ENCODE data around the gene USP54. TPM values are rescaled to one million over a fixed set of nuclear protein-coding genes. Genes with fewer than 3 reads are reported as not detected.

The USP54 gene
- total RNA-seq, 2 experiments from 2014 or later = 15.2 to 16.4 TPM

DNA sequence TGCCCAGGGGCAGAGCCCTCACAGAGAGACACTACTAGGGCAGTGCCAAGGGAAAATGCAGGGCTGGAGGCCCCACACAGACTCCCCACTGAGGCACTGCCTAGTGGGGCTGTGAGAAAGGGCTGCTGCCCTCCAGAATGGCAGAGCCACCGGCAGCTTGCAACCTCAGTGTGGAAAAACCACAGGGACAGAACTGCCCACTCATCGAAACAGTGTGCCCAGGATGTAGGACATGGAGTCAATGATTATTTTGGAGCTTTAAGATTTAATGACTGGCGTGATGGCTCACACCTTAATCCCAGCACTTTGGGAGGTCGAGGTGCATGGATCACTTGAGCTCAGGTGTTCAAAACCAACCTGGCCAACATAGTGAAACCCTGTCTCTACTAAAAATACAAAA is 130.2 kb downstream of the USP54 start:
- H3K36me3 ChIP-seq (ENCODE audit: insufficient read depth, low read length) = peaks cover 64% of the 10 kb centered on the region
- CTCF ChIA-PET (ENCODE audit: unreplicated experiment) = no interaction called here
- POLR2A ChIA-PET = interaction anchor here (1.1 to 1.2 kb wide), 2 partner anchors 41 to 184 kb away, joined by 3 to 5 read pairs; no protein-coding TSS in a partner anchor
- no peaks in the 10 kb centered on the region for H3K9me2 ChIP-seq (ENCODE audit: insufficient read depth, low read length)
- TF ChIP-seq, protein P1, sequence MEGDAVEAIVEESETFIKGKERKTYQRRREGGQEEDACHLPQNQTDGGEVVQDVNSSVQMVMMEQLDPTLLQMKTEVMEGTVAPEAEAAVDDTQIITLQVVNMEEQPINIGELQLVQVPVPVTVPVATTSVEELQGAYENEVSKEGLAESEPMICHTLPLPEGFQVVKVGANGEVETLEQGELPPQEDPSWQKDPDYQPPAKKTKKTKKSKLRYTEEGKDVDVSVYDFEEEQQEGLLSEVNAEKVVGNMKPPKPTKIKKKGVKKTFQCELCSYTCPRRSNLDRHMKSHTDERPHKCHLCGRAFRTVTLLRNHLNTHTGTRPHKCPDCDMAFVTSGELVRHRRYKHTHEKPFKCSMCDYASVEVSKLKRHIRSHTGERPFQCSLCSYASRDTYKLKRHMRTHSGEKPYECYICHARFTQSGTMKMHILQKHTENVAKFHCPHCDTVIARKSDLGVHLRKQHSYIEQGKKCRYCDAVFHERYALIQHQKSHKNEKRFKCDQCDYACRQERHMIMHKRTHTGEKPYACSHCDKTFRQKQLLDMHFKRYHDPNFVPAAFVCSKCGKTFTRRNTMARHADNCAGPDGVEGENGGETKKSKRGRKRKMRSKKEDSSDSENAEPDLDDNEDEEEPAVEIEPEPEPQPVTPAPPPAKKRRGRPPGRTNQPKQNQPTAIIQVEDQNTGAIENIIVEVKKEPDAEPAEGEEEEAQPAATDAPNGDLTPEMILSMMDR (conservative IDR thresholded peaks at IDR 0.05; ENCODE audit: low read length) = no peak
- no peak for TF ChIP-seq EZH2phosphoT487 (IDR thresholded peaks at IDR 0.05; ENCODE audit: borderline replicate concordance, low read depth, low read length)
- intact Hi-C loops (cut with micrococcal nuclease; ENCODE audit: unreplicated experiment) = no loop called here
- no peaks in the 10 kb centered on the region for H3K4me1 ChIP-seq (ENCODE audit: insufficient read depth, low read length, poor library complexity, severe bottlenecking)
- H3K79me2 ChIP-seq (ENCODE audit: insufficient read depth, low read depth, low read length) = no peaks in the 10 kb centered on the region
- no peak overlapping the region for H3K4me2 ChIP-seq (ENCODE audit: low read length)
- no peak overlapping the region for H3K27ac ChIP-seq (ENCODE audit: low read depth, low read length, poor library complexity, severe bottlenecking)
- H2AFZ ChIP-seq (ENCODE audit: low read length) = no peak overlapping the region
- H4K20me1 ChIP-seq (ENCODE audit: insufficient read depth, low read length) = no peaks in the 10 kb centered on the region
- no peak overlapping the region for H3K4me3 ChIP-seq (ENCODE audit: low read depth, low read length, poor library complexity, severe bottlenecking)
- no TSS peak for BruUV-seq (replicated peaks)
- no peaks in the 10 kb centered on the region for H3K9me3 ChIP-seq (ENCODE audit: low read length)
- DNase-seq (ENCODE audit: low spot score) = no peak

DNA sequence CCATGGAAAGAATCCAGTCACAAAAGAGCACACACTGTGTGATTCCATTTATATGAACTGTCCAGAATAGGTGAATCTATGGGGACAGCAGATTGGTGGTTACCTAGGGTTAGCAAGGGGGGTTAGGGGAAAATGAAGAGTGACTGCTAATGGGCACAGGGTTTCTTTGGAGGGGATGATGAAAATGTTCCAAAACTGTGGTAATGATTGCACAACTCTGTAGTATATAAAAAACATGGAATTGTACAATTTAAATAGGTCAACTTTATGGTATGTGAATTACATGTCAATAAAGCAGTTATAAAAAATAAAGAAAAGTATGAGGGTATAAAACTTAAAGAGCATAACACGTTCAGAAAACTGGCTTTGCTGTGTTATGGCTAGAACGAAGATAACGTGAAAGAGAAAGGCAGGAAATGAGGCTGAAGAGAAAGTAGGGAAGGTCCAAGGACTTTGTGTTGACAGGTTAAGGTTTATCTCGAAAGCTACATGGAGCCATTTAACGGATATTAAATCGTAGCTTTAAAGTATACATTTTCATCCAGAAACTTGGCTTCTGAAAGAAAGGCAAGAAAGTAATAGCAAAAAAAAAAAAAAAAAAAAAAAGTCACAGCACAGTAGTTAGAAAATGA is 131.3 kb downstream of the USP54 start:
- no peaks in the 10 kb centered on the region for H3K4me1 ChIP-seq (ENCODE audit: insufficient read depth, low read length, poor library complexity, severe bottlenecking)
- BruUV-seq (replicated peaks) = TSS peak; percentile 40
- H2AFZ ChIP-seq (ENCODE audit: low read length) = no peak overlapping the region
- H3K9me3 ChIP-seq (ENCODE audit: low read length) = no peaks in the 10 kb centered on the region
- no peaks in the 10 kb centered on the region for H3K79me2 ChIP-seq (ENCODE audit: insufficient read depth, low read depth, low read length)
- POLR2A ChIA-PET = interaction anchor here (0.7 to 1.2 kb wide), 2 partner anchors 42 to 185 kb away, joined by 3 read pairs; no protein-coding TSS in a partner anchor
- H4K20me1 ChIP-seq (ENCODE audit: insufficient read depth, low read length) = no peaks in the 10 kb centered on the region
- peaks cover 56% of the 10 kb centered on the region for H3K36me3 ChIP-seq (ENCODE audit: insufficient read depth, low read length)
- TF ChIP-seq, protein P1 (conservative IDR thresholded peaks at IDR 0.05; ENCODE audit: low read length) = no peak
- no peak for TF ChIP-seq EZH2phosphoT487 (IDR thresholded peaks at IDR 0.05; ENCODE audit: borderline replicate concordance, low read depth, low read length)
- H3K4me2 ChIP-seq (ENCODE audit: low read length) = no peak overlapping the region
- no peaks in the 10 kb centered on the region for H3K9me2 ChIP-seq (ENCODE audit: insufficient read depth, low read length)
- H3K27ac ChIP-seq (ENCODE audit: low read depth, low read length, poor library complexity, severe bottlenecking) = no peak overlapping the region
- CTCF ChIA-PET (ENCODE audit: unreplicated experiment) = no interaction called here
- no peak for DNase-seq (ENCODE audit: low spot score)
- intact Hi-C loops (cut with micrococcal nuclease; ENCODE audit: unreplicated experiment) = no loop called here
- no peak overlapping the region for H3K4me3 ChIP-seq (ENCODE audit: low read depth, low read length, poor library complexity, severe bottlenecking)

DNA sequence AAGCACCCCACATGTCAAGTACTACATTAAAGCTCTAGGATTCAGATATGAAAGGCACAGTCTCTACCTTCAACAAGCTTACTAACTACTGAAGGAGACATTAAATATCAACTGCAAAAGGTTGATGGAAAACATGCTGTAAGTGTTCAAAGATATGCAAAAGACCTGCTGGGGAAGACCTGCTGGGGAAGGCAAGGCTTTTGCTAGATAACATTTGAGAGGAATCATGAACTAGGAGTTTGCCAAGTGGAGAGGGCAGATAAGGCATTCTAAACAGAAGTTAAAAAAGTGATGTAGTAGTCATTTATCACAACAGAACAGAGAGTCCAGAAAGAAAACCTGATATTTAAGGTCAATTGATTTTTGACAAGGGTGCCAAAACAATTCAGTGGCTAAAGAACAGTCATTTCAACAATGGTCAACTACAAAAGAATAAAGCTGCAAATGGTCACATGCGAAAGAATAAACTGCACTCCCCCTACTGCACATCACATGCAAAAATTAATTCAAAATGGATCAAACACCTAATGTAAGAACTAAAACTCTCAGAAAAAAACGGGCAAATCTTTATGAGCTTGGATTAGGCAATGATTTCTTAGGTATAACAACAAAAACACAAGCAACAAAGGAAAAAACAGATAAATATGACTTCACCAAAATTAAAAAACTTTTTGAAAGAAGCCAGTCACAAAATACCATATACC is 134.8 kb downstream of the USP54 start:
- Histone ChIP-seq H2AFZ (ENCODE audit: low read length) (no peak overlapping the region), H3K4me3 (ENCODE audit: low read depth, low read length, poor library complexity, severe bottlenecking) (no peak overlapping the region), H3K27ac (ENCODE audit: low read depth, low read length, poor library complexity, severe bottlenecking) (no peak overlapping the region), H3K79me2 (ENCODE audit: insufficient read depth, low read depth, low read length) (no peaks in the 10 kb centered on the region), H3K36me3 (ENCODE audit: insufficient read depth, low read length) (peaks cover 55% of the 10 kb centered on the region), H3K9me2 (ENCODE audit: insufficient read depth, low read length) (no peaks in the 10 kb centered on the region), H4K20me1 (ENCODE audit: insufficient read depth, low read length) (no peaks in the 10 kb centered on the region), H3K9me3 (ENCODE audit: low read length) (no peaks in the 10 kb centered on the region), H3K4me1 (ENCODE audit: insufficient read depth, low read length, poor library complexity, severe bottlenecking) (no peaks in the 10 kb centered on the region), H3K4me2 (ENCODE audit: low read length) (no peak overlapping the region)
- no TSS peak for BruUV-seq (replicated peaks)
- intact Hi-C loops (cut with micrococcal nuclease; ENCODE audit: unreplicated experiment) = no loop called here
- POLR2A ChIA-PET = interaction anchor here (0.6 to 1.1 kb wide), 2 partner anchors 14 to 326 kb away, joined by 3 to 5 read pairs; no protein-coding TSS in a partner anchor
- TF ChIP-seq, protein P1 (conservative IDR thresholded peaks at IDR 0.05; ENCODE audit: low read length) = no peak
- TF ChIP-seq EZH2phosphoT487 (IDR thresholded peaks at IDR 0.05; ENCODE audit: borderline replicate concordance, low read depth, low read length) = no peak
- CTCF ChIA-PET (ENCODE audit: unreplicated experiment) = no interaction called here
- no peak for DNase-seq (ENCODE audit: low spot score)
